HG02943 (cell line): Measurements from ENCODE around the gene YY1.
"Not testable (repeated sequence)": the region's sequence is repeated elsewhere in the genome, so short reads cannot be mapped to it uniquely, and the experiment has no call there.

Experiments
- ATAC-seq: cut with Tn5 transposase; IDR thresholded peaks from one replicate; pipeline ENCODE4 v1.9.1; 2021; ENCODE audit warnings: mild to moderate bottlenecking, low read depth, moderate library complexity; ENCODE audit not compliant: unreplicated experiment

YY1 gene

DNA sequence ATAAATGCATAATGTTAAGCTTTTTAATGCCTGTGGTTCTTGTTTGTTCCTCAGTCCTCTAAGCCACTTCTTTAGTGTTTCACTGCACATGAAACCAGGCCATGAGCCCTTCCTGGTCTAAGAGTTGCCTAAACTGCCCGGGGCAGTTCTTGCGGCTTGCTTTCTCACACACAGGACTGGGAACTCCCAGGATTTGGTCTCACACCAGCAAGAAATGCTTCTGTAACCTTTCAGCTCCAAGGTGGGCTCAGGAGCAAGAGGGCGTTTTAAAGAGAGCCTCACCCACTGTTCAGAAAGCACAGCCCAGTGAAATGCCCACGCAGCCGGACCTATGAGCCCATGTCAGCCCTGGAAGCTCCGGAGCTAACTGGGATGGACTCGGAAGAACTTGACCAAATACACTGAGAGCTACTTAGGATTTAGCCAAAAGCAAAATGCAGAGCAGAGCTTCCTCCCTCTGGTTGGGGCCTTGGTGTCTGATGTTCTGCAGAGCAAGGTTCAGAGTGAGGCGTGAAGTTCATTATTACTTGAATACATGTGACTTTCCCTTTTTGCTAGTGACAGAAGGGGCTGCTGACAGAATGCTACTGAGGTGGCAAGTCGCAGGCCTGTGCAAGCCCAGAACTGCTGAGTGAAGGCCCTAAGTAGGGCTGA, 43.9 kb downstream of the YY1 start:
- ATAC-seq, result no peak

- ATAC-seq, result not testable (repeated sequence)
Observed at GRCh38 chr14:100283436-100283835, 44.5 kb downstream of the YY1 start.

DNA sequence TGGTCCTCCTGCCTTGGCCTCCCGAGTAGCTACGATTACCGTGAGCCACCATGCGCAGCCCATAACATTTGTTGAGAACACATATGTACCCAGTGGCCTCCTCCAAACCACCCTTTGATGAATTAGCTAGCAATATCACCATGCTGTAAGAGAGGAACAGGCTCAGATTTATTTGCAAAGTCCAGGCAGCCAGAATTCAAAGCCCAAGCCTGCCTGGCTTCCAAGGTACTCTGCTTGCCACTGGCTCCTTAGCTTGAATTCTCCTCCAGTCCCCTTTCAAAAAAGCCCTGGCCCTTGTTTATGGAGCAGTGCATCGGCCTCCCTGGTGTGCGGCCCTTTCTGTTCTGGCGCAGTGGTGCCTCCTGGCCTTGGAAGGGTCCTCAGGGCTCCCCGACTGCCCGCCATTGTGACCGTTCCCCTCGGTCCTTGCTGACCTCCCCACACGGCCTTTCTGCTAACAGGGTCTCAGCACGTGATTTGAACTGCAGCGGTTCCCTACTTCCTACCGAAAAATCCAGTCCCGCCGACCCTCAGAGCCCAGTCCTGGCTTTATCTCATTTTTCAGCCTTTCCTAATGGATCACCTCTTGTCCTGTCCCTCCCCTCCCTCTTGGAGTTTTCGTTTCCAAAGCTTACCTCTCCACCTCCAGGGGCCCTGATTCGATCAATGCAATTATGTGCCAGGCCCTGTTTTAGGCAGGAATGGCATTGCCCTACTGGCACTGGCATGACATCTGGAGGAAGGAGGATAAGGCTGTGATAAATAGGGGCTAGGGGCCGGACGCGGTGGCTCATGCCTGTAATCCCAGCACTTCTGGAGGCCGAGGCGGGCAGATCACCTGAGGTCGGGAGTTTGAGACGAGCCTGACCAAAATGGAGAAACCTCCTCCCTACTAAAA, 45.3 kb downstream of the YY1 start:
- no peak for ATAC-seq

- peak; percentile 86 for ATAC-seq
Observed at GRCh38 chr14:100285021-100285912, 46.3 kb downstream of the YY1 start.

- no peak for ATAC-seq
Observed at GRCh38 chr14:100285913-100286400, 47.0 kb downstream of the YY1 start.

- no peak for ATAC-seq
Observed at GRCh38 chr14:100286484-100287191, 47.7 kb downstream of the YY1 start.

- no peak for ATAC-seq
Observed at GRCh38 chr14:100287202-100287997, 48.5 kb downstream of the YY1 start.

DNA sequence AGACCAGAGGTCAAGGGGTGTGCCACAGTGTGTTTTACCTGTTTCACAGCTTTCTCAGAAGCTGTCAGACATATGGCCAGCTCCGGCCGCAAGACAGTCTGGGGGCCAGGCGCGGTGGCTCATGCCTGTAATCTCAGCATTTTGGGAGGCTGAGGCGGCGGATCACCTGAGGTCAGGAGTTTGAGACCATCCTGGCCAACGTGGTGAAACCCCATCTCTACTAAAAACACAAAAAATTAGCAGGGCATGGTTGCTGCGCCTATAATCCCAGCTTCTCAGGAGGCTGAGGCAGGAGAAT, 49.0 kb downstream of the YY1 start:
- not testable (repeated sequence) for ATAC-seq

- no peak for ATAC-seq
Observed at GRCh38 chr14:100288382-100289185, 49.6 kb downstream of the YY1 start.

DNA sequence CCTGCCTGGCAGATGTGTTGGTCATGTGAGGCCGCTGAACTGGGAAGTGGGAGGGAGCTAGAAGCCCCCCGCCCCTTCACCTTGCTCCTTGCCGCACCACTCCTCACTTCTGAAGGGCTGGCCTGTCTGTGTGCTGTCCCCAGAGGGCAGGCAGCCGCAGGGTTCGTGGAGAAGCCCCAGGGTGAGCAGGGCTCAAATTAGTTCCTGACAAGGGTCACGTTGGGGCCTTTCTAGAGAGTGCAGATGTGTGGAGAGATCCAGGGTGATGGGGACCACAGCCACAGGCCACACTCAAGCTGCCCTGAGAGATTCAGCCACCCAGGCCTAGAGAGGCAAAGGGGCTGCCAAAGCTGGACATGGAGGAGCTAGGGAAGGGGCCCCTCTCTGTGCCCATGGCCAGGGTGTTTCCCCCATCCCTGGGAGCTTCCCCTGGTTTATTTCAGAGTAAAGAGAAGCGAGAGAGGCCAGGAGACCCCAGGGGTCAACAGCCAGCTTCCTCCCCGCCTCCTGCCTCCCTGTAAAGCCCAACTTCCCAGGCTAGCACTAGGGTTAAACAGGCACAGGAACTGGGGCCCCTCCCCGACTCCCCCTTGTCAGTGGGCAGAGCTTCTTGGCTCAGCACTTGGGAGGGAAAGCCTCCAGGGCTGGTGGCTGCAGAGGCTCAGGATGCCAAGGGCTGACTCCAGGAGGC, 51.1 kb downstream of the YY1 start:
- no peak for ATAC-seq

GRCh38 chr14:100290607-100291304, 51.8 kb downstream of the YY1 start:
- ATAC-seq, result no peak

DNA sequence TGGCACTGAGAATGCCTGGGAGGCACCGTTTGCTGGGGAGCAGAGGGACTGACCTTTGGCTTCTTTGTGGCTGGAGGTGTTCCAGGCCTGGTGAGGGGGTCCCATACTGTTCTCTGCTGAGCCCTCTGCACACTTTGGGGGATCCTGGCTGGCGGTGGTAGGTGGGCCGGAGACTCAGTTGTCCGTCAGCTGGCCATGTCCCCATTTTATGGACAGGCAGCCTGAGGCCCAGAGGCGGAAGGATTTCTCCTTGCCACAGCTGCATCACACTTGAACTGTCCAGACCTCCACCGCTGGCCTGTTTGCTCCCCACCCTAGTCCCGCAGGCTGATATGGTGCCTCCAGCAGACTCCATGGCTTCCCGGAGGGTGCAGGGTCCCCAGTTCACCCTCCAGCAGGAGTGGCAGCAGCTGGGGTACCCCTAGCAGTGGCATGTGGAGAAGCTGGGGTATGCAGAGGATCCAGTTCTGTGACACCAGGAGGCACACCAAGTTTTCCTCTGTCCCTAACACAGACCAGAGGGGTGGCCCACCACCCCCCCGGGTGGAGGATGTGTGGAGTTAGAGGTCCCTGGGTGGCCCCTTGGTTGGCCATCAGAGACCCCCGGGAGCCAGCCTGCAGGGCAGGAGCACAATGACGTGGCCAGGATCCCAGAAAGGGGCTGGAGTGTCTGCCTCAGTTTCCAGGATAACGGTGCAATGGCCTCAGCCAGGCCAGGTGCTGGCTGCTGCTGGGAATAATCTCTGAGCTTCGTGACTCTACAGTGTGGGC, 52.5 kb downstream of the YY1 start:
- ATAC-seq, result no peak

GRCh38 chr14:100292301-100292775, 53.4 kb downstream of the YY1 start:
- ATAC-seq, result no peak

- no peak for ATAC-seq
Observed at GRCh38 chr14:100292776-100293461, 54.0 kb downstream of the YY1 start.

DNA sequence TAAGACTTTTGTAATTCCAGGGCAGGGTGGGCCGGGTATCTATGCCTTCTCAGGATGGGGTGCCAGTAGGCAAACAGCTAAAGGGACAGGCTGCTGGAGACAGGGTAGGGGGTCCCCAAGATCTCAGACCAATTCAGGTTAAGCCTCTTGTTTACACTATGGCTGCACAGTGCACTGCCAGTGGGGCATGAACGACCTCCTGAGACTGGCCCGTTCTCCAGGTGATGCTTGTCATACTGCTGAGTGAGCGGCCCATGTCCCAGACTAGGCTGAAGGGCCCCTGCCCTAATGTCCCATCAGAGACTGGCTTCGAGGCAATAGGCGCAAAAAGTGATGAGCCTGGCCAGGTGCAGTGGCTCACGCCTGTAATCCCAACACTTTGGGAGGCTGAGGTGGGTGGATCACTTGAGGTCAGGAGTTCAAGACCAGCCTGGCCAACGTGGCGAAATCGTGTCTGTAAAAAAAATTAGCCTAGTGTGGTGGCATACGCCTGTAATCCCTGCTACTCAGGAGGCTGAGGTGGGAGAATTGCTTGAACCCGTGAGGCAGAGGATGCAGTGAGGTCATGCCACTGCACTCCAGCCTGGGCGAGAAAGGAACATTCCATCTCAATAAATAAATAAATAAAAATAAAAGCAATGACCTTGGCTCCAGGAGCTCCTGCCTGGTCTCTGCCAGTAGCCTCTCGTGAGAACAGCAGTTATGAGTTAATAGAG, 54.7 kb downstream of the YY1 start:
- no peak for ATAC-seq
